Activated CD4-positive, alpha-beta T cell treated with anti-CD3 and anti-CD28 coated beads, Interleukin-2, amount 50 U/mL, for 48 hours (primary cell): ENCODE results near the gene CUTC.

Source experiments
- DNase-seq, 2 experiments: peaks; one replicate each; pipeline ENCODE4 v3.0.0-alpha.2; 2020

Gene CUTC

DNA sequence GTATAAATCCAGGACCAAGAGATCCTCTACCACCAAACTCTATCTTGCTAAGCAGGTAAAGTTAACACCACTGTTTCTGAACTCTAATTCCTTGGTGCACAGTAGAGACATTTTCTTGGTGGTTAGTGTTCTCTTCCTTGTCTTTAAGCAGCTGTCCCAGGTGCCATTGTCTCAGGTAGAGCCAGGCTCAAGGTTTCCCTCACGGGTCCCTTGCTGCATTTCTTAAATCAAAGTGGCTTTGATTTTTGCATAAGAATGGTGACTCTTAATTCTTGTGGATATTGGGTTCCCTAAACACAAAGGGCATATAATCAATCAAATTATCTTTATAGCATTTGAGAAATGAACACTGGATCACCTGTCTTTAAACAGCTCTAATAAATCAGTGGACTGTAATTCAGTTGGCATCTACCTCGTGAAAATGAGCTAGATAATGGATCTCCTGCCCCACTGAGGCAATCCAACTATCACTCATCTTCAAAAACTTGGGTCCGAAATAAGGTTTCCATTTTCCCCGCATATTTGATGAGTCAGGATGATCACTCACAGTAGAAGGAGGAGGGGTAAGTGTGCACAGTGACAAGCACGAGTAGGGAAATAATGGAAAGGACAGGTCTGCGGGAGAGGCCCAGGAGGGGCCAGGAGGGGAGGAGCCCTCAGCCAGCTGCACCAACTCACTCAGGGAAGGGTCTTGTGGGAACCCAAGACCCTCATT is 52.9 kb downstream of the CUTC start:
- DNase-seq = no peak

- DNase-seq = no peak
Measured at GRCh38 chr10:99785646-99786045, 53.6 kb downstream of the CUTC start.

DNA sequence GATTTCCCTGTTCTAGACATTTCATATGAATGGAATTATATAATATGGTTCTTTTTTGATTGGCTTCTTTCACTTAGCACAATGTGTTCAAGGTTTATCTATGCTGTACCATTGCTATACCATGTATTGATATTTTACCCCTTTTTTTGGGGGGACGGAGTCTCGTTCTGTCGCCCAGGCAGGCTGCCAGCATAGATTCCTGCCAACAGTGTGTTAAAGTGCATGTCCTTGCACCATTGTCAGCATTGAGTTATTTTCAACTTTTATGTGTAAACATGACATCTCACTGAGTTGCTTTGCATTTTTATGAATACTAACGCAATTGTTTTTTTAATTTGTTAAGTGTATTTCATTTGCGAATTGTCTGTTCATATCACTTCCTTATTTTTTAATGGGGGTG is 55.3 kb downstream of the CUTC start:
- no peak for DNase-seq

DNA sequence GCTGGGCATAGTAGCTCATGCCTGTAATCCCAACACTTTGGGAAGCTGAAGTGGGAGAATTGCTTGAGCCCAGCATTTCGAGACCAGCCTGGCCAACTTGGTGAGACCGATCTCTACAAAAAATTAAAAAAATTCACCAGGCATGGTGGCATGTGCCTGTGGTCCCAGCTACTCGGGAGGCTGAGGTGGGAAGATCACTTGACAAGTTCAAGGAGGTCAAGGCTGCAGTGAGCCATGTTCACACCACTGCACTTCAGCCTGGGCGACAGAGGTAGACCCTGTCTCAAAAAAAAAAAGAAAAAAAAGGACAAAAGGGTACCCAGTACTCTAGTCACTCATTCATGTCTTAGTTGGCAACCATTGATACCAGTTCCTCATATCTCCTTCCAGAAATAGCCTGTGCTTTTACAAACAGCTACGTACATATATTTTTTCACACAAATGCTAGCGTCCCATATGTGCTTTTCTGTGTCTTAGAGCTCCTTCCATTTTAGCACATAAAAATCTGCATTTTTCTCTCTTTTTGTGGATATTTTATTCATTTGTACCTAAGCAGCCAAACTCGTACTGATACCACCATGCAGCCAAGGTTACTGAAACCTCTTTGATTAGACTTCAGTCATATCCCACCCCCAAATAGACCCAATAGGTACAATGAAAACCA is 55.9 kb downstream of the CUTC start:
- no peak for DNase-seq

- no peak for DNase-seq
Measured at GRCh38 chr10:99788598-99789256, 56.7 kb downstream of the CUTC start.

GRCh38 chr10:99791831-99792230 is 59.8 kb downstream of the CUTC start:
- DNase-seq = no peak

- DNase-seq = no peak
Measured at GRCh38 chr10:99793819-99794218, 61.8 kb downstream of the CUTC start.

DNA sequence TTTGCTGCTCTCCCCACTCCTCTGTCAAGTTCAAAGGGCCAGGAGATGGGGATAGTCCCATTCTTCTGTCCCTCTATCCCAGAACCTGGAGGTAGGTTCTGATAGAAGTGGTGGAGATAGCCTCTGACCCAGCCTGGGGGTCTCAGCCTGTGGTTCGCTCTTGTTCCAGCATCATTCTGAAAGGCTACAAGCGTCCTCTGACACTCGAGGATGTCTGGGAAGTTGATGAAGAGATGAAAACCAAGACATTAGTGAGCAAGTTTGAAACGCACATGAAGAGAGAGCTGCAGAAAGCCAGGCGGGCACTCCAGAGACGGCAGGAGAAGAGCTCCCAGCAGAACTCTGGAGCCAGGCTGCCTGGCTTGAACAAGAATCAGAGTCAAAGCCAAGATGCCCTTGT is 64.9 kb downstream of the CUTC start:
- no peak for DNase-seq

DNA sequence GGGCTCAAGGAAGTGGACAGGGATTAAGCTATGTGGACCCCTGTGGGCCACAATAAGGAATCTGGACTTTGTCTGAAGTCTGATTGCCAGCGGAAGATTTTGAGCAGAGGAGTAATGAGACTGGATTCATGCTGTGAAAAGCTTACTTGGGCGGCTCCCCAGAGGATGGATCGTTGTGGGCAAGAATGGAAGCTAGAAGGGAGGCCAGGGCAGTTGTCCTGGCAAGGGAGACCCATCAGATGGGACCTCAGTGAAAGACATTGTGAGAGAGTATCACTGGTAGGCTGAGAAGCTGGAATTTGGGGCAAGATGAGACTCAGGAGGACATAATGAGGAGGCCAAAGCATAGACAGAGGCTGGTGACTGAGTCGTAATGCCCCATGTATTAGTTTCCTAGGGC is 66.0 kb downstream of the CUTC start:
- no peak for DNase-seq

DNA sequence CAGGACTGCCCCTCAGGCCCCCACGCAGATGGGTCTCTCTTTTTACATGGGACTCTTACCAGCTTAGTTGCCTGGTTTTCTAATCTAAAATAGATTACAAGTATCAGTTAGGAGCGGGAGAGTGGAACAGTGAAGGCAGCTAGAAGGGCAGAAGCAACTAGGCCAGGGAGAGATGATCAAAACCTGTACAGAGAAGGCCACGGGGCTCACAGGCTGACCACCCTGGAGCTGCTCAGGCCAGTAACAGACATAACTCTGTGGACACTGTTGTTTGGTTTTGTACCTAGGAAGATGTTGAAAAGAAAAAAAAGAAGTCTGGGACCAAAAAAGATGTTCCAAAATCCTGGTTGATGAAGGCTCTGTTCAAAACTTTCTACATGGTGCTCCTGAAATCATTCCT is 66.9 kb downstream of the CUTC start:
- no peak for DNase-seq

- DNase-seq = no peak
Measured at GRCh38 chr10:99799613-99800012, 67.6 kb downstream of the CUTC start.

DNA sequence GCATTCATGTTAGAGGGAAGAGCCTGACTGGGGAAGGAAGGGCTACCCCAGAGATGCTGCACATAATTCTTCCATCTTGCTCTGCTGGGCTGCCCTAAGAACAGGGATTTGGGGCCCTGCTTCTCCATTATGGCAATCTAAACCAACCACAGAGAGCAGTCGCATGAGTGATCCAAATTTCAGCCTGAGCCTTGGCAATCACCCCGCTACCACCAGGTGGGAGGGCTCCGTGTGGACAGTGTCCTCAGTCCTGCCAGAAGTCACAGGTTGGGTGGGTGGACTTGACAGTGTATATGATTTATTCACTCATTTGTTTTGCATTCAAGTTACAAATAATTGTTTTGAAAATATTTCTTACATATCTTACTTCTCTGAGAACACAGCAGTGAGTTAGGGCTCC is 72.4 kb downstream of the CUTC start:
- no peak for DNase-seq

DNA sequence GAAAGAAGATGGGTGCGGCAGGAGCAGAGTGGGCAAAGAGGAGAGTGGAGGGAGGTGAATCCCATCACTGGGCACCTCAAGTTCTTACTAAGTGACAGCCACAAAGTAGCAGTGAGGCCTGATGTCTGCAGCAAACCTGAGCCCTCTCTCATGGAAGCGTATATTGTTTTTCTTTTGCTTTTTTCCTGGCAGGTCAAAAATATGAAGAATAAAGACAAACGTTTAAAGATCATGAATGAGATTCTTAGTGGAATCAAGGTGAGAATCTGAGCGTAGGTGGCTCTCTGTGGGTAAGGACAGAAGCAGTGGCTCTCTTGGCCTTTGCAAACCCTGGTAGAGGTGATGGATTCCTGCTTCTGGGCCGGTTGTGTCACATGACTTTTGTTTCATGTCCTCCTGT is 73.2 kb downstream of the CUTC start:
- no peak for DNase-seq
